Prostate gland (tissue), 2 donors: ENCODE results near the gene OSBPL2.

Experiments used
- POLR2A ChIP-seq: fragments of 450-650 bp; IDR thresholded peaks from one replicate; pipeline ENCODE4 v1.6.1; 2016; ENCODE audit warnings: antibody characterized with exemption, mild to moderate bottlenecking
- POLR2AphosphoS5 ChIP-seq: sonication (generic); formaldehyde crosslinking; IDR thresholded peaks from one replicate; pipeline ENCODE4 v1.6.1; 2017; ENCODE audit warnings: antibody characterized with exemption
- TF ChIP-seq, protein P1 (sequence below), 4 experiments: fragments of 200-600 bp in 2 of 4; fragments of 450-650 bp in 2 of 4; sonication (generic) in 2 of 4; IDR thresholded peaks; 1 replicate in 3 of 4; 2 replicates in 1 of 4; pipeline ENCODE4 v1.5.1; 2016 to 2019; ENCODE audit warnings: antibody characterized with exemption in 4 of 4, mild to moderate bottlenecking in 2 of 4, moderate library complexity in 2 of 4

DNA sequence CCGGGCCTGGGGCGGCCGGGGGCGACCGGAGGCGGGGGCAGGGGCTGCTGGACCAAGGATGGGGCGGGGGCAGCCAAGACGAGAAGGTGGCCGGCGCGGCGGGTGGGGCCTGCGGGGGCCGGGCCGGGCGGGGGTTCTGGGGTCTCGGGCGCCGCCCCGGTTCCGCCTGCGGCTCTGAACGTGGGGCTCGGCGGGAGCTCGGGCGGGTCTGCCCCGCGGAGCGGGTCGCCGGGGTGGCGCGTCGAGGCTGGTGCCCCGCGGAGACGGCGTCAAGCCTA lies 64.7 kb downstream of the OSBPL2 start:
- TF ChIP-seq POLR2AphosphoS5 (no peak), POLR2A (no peak)
- TF ChIP-seq, protein P1, sequence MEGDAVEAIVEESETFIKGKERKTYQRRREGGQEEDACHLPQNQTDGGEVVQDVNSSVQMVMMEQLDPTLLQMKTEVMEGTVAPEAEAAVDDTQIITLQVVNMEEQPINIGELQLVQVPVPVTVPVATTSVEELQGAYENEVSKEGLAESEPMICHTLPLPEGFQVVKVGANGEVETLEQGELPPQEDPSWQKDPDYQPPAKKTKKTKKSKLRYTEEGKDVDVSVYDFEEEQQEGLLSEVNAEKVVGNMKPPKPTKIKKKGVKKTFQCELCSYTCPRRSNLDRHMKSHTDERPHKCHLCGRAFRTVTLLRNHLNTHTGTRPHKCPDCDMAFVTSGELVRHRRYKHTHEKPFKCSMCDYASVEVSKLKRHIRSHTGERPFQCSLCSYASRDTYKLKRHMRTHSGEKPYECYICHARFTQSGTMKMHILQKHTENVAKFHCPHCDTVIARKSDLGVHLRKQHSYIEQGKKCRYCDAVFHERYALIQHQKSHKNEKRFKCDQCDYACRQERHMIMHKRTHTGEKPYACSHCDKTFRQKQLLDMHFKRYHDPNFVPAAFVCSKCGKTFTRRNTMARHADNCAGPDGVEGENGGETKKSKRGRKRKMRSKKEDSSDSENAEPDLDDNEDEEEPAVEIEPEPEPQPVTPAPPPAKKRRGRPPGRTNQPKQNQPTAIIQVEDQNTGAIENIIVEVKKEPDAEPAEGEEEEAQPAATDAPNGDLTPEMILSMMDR (IDR thresholded peaks at IDR 0.05), result no peak
